HCT116 (cell line): ENCODE results near the gene ATF1. TPM values are rescaled to one million over a fixed set of nuclear protein-coding genes. Genes with fewer than 3 reads are reported as not detected.

ENCODE experiments used
- ATAC-seq: fragments of 200-7000 bp; cut with Tn5 transposase; 2 replicates; pipeline ENCODE4 v1.9.1; 2020; ENCODE audit warnings: mild to moderate bottlenecking, moderate library complexity
- BruUV-seq: library from RNA; stranded (reverse); fragments of 400-500 nt; replicated peaks from 2 replicates; lab custom pipeline; 2021; lab: Mats Ljungman, UMichigan
- CTCF ChIA-PET: fragments of 300-600 bp; sonication (Branson Sonifier 250); formaldehyde crosslinking; loops from one replicate; lab custom pipeline; 2021; ENCODE audit warnings: antibody characterized with exemption; lab: Charles Lee
- POLR2A ChIA-PET: fragments of 300-600, 350-600 bp; sonication (Branson Sonifier 250); formaldehyde crosslinking; loops from one replicate; lab custom pipeline; 2021; ENCODE audit warnings: antibody characterized with exemption; lab: Charles Lee
- RAD21 ChIA-PET, 2 experiments: fragments of 300-600 bp; sonication (Branson Sonifier 250); formaldehyde crosslinking; loops; one replicate each; lab custom pipeline; 2023; ENCODE audit warnings: low total read pairs in 2 of 2; ENCODE audit not compliant: uncharacterized antibody in 2 of 2, unreplicated experiment in 2 of 2, low non-redundant PET in 1 of 2; lab: Charles Lee
- DNase-seq: peaks from one replicate; pipeline ENCODE4 v3.0.0-alpha.2; 2010; ENCODE audit warnings: low read depth, low spot score
- H2AFZ ChIP-seq: fragments of 200-600 bp; shearing (Covaris generic), sonication (generic); 2 replicates; pipeline ENCODE4 v1.6.1; 2017; ENCODE audit warnings: low read depth, mixed run types, mixed read lengths, antibody characterized with exemption, low read length; ENCODE audit not compliant: poor library complexity, severe bottlenecking
- H3K27ac ChIP-seq: 2 replicates; pipeline ENCODE4 v1.5.1; 2012; ENCODE audit warnings: low read depth, low read length
- H3K27me3 ChIP-seq: fragments of 200-600 bp; sonication (generic); 2 replicates; pipeline ENCODE4 v1.6.1; 2016; ENCODE audit warnings: mixed run types, low read length, mixed read lengths; ENCODE audit not compliant: insufficient read depth
- H3K36me3 ChIP-seq, 2 experiments: fragments of 200-500 bp in 1 of 2; fragments of 200-600 bp in 1 of 2; sonication (Bioruptor generic) in 1 of 2; sonication (generic) in 1 of 2; 2 replicates each; pipeline versions ENCODE4 v1.5.1 to v1.6.1; 2014 to 2016; ENCODE audit warnings: low read length in 2 of 2, inconsistent platforms in 1 of 2, mixed read lengths in 1 of 2, mixed run types in 1 of 2; ENCODE audit not compliant: insufficient read depth in 2 of 2, control insufficient read depth in 1 of 2
- H3K4me1 ChIP-seq, 2 experiments: fragments of 200-600 bp in 1 of 2; sonication (generic) in 1 of 2; 2 replicates each; pipeline versions ENCODE4 v1.5.1 to v1.6.1; 2012 to 2017; ENCODE audit warnings: low read length in 2 of 2, inconsistent platforms in 1 of 2, mild to moderate bottlenecking in 1 of 2, mixed read lengths in 1 of 2, mixed run types in 1 of 2, moderate library complexity in 1 of 2; ENCODE audit not compliant: insufficient read depth in 2 of 2, control insufficient read depth in 1 of 2
- H3K4me2 ChIP-seq: fragments of 200-600 bp; sonication (generic); 2 replicates; pipeline ENCODE4 v1.6.1; 2017; ENCODE audit warnings: mixed run types, low read length, mixed read lengths
- H3K4me3 ChIP-seq, 2 experiments: fragments of 200-600 bp in 1 of 2; sonication (generic) in 1 of 2; replicated peaks in 1 of 2; 2 replicates each; pipeline ENCODE4 v1.5.1; 2011 to 2016; ENCODE audit warnings: low read length in 2 of 2, control low read depth in 1 of 2, low read depth in 1 of 2, mild to moderate bottlenecking in 1 of 2, mixed read lengths in 1 of 2, mixed run types in 1 of 2
- H3K79me2 ChIP-seq: fragments of 200-600 bp; sonication (generic); 2 replicates; pipeline ENCODE4 v1.6.1; 2017; ENCODE audit warnings: mild to moderate bottlenecking, mixed run types, low read length, moderate library complexity, mixed read lengths; ENCODE audit not compliant: insufficient read depth
- H3K9ac ChIP-seq: fragments of 200-600 bp; sonication (generic); 2 replicates; pipeline ENCODE4 v1.6.1; 2016; ENCODE audit warnings: low read length, mixed read lengths
- H3K9me2 ChIP-seq: fragments of 200-600 bp; sonication (generic), shearing (Covaris generic); 2 replicates; pipeline ENCODE4 v1.6.1; 2017; ENCODE audit warnings: mixed run types, mild to moderate bottlenecking, moderate library complexity; ENCODE audit not compliant: insufficient read depth
- H3K9me3 ChIP-seq, 2 experiments: fragments of 200-500 bp in 1 of 2; fragments of 200-600 bp in 1 of 2; sonication (Bioruptor generic) in 1 of 2; sonication (generic) in 1 of 2; 2 replicates each; pipeline ENCODE4 v1.6.1; 2014 to 2017; ENCODE audit warnings: low read length in 2 of 2, mixed read lengths in 2 of 2, inconsistent platforms in 1 of 2, low read depth in 1 of 2, mild to moderate bottlenecking in 1 of 2, mixed run types in 1 of 2, moderate library complexity in 1 of 2; ENCODE audit not compliant: control insufficient read depth in 1 of 2, insufficient read depth in 1 of 2
- H4K20me1 ChIP-seq: fragments of 200-600 bp; sonication (generic), shearing (Covaris generic); 2 replicates; pipeline ENCODE4 v1.6.1; 2017; ENCODE audit warnings: mixed run types, mild to moderate bottlenecking, moderate library complexity; ENCODE audit not compliant: insufficient read depth
- CBX3 ChIP-seq: IDR thresholded peaks from 2 replicates; pipeline ENCODE4 v1.6.1; 2012; ENCODE audit warnings: low read depth
- CEBPB ChIP-seq: IDR thresholded peaks from 2 replicates; pipeline ENCODE4 v1.6.1; 2012; ENCODE audit warnings: low read depth
- EGR1 ChIP-seq: IDR thresholded peaks from 2 replicates; pipeline ENCODE4 v1.6.1; 2012; ENCODE audit warnings: low read depth
- ELF1 ChIP-seq: IDR thresholded peaks from 2 replicates; pipeline ENCODE4 v1.6.1; 2012; ENCODE audit warnings: low read depth, borderline replicate concordance
- EZH2 ChIP-seq: fragments of 200-600 bp; sonication (generic); IDR thresholded peaks from 2 replicates; pipeline ENCODE4 v1.6.1; 2017; ENCODE audit warnings: antibody characterized with exemption, mixed run types
- EZH2phosphoT487 ChIP-seq: fragments of 200-600 bp; IDR thresholded peaks from 2 replicates; pipeline ENCODE4 v1.6.1; 2018; ENCODE audit warnings: antibody characterized with exemption, borderline replicate concordance
- FOSL1 ChIP-seq: IDR thresholded peaks from 2 replicates; pipeline ENCODE4 v1.6.1; 2012; ENCODE audit warnings: low read depth
- JUND ChIP-seq: IDR thresholded peaks from 2 replicates; pipeline ENCODE4 v1.6.1; 2012
- POLR2A ChIP-seq: IDR thresholded peaks from 2 replicates; pipeline ENCODE4 v1.7.0; 2011; ENCODE audit warnings: borderline replicate concordance; ENCODE audit not compliant: insufficient read depth, insufficient read length; ENCODE audit errors: extremely low read depth
- POLR2AphosphoS5 ChIP-seq: IDR thresholded peaks from 2 replicates; pipeline ENCODE4 v1.6.1; 2011; ENCODE audit warnings: mild to moderate bottlenecking, low read depth, low read length, moderate library complexity
- RAD21 ChIP-seq: IDR thresholded peaks from 2 replicates; pipeline ENCODE4 v1.6.1; 2012; ENCODE audit warnings: low read depth, mild to moderate bottlenecking
- SIN3A ChIP-seq: IDR thresholded peaks from 2 replicates; pipeline ENCODE4 v1.6.1; 2012; ENCODE audit warnings: low read depth
- SP1 ChIP-seq: IDR thresholded peaks from 2 replicates; pipeline ENCODE4 v1.6.1; 2012; ENCODE audit warnings: low read depth
- SRF ChIP-seq: IDR thresholded peaks from 2 replicates; pipeline ENCODE4 v1.6.1; 2012; ENCODE audit warnings: low read depth
- YY1 ChIP-seq: IDR thresholded peaks from 2 replicates; pipeline ENCODE4 v1.6.1; 2011; ENCODE audit warnings: low read length, low read depth, moderate library complexity, mild to moderate bottlenecking; ENCODE audit not compliant: insufficient replicate concordance; ENCODE audit errors: extremely low read depth
- ZFX ChIP-seq: fragments of 450-650 bp; IDR thresholded peaks from 2 replicates; pipeline ENCODE4 v1.6.1; 2017
- intact Hi-C: fragments of 100-400 bp; cut with micrococcal nuclease; formaldehyde crosslinking; loops from 2 replicates; pipeline ENCODE4 v1.10.0; 2022
- total RNA-seq: library from RNA; stranded (reverse); gene quantifications from one replicate; pipeline ENCODE4 v1.2.1, GENCODE V29; 2021; ENCODE audit not compliant: unreplicated experiment
- TF ChIP-seq, protein P1 (sequence below), 3 experiments: fragments of 200-600 bp in 1 of 3; sonication (generic) in 1 of 3; IDR thresholded peaks in 2 of 3; conservative IDR thresholded peaks in 1 of 3; 2 replicates each; pipeline ENCODE4 v1.5.1; 2012 to 2017; ENCODE audit warnings: low read depth in 2 of 3, low read length in 2 of 3, antibody characterized with exemption in 1 of 3, borderline replicate concordance in 1 of 3, control low read depth in 1 of 3, mild to moderate bottlenecking in 1 of 3, mixed read lengths in 1 of 3, mixed run types in 1 of 3, moderate library complexity in 1 of 3; ENCODE audit not compliant: insufficient read depth in 1 of 3
- TF ChIP-seq, protein P2 (sequence below): IDR thresholded peaks from 2 replicates; pipeline ENCODE4 v1.6.1; 2012

The ATF1 gene
- total RNA-seq, 1 experiment from 2014 or later = 48.8 TPM

DNA sequence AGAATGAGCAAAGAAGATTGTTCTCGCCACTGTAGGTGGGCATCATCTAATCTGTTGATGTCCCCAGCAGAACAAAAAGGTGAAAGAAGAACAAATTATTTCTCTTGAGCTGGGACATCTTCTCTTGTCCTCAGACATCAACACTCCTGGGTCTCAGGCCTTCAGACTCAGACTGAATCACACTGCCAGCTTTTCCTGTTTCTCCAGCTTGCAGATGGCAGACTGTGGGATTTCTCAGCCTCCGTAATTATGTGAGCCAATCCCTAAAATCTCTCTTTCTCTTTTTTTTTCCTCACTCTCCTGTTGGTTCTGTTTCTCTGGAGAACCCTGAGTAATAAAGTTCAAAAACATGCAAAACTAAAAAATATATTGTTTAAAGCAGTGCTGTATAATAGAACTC lies 75.1 kb downstream of the ATF1 start:
- no peak overlapping the region for H3K4me3 ChIP-seq
- no peaks in the 10 kb centered on the region for H4K20me1 ChIP-seq
- H2AFZ ChIP-seq = no peak overlapping the region
- H3K4me2 ChIP-seq = no peak overlapping the region
- H3K9me2 ChIP-seq = no peaks in the 10 kb centered on the region
- H3K4me1 ChIP-seq = no peaks in the 10 kb centered on the region
- BruUV-seq = no TSS peak
- ChIA-PET POLR2A (no interaction called here), RAD21 (no interaction called here), CTCF (no interaction called here)
- intact Hi-C loops = no loop called here
- H3K79me2 ChIP-seq = no peaks in the 10 kb centered on the region
- no peak overlapping the region for H3K9ac ChIP-seq
- H3K9me3 ChIP-seq = peaks cover 0 to 6% of the 10 kb centered on the region in 2 experiments; a peak in 1 of 4 replicates
- no peak for DNase-seq
- no peaks in the 10 kb centered on the region for H3K36me3 ChIP-seq
- TF ChIP-seq FOSL1 (no peak), YY1 (no peak), EGR1 (no peak), EZH2phosphoT487 (no peak), CBX3 (no peak), SIN3A (no peak), ELF1 (no peak), SP1 (no peak), JUND (no peak), ZFX (no peak), SRF (no peak), POLR2A (no peak), EZH2 (no peak), CEBPB (no peak), POLR2AphosphoS5 (no peak), RAD21 (no peak)
- TF ChIP-seq, protein P1, sequence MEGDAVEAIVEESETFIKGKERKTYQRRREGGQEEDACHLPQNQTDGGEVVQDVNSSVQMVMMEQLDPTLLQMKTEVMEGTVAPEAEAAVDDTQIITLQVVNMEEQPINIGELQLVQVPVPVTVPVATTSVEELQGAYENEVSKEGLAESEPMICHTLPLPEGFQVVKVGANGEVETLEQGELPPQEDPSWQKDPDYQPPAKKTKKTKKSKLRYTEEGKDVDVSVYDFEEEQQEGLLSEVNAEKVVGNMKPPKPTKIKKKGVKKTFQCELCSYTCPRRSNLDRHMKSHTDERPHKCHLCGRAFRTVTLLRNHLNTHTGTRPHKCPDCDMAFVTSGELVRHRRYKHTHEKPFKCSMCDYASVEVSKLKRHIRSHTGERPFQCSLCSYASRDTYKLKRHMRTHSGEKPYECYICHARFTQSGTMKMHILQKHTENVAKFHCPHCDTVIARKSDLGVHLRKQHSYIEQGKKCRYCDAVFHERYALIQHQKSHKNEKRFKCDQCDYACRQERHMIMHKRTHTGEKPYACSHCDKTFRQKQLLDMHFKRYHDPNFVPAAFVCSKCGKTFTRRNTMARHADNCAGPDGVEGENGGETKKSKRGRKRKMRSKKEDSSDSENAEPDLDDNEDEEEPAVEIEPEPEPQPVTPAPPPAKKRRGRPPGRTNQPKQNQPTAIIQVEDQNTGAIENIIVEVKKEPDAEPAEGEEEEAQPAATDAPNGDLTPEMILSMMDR (IDR thresholded peaks at IDR 0.05 in 2 of 3, conservative IDR thresholded peaks at IDR 0.05 in 1 of 3; ENCODE audit: borderline replicate concordance in 1 of 3, insufficient read depth in 1 of 3, low read depth in 2 of 3, low read length in 2 of 3) = no peak
- TF ChIP-seq, protein P2, sequence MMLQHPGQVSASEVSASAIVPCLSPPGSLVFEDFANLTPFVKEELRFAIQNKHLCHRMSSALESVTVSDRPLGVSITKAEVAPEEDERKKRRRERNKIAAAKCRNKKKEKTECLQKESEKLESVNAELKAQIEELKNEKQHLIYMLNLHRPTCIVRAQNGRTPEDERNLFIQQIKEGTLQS = no peak
- H3K27me3 ChIP-seq = no peaks in the 10 kb centered on the region
- ATAC-seq = no peak
- H3K27ac ChIP-seq = no peak overlapping the region
